Breast epithelium (tissue), 4 donors: Measurements from ENCODE around the gene C6orf89. TPM values are rescaled to one million over a fixed set of nuclear protein-coding genes. Genes with fewer than 3 reads are reported as not detected.
A peak's percentile ranks its signal among the peaks of the same experiment; 100 is the strongest.

ENCODE experiments used
- DNase-seq, 2 donors: peaks; one replicate each; pipeline ENCODE4 v3.0.0-alpha.2; 2019; ENCODE audit warnings: low spot score in 2 of 2
- H3K27ac ChIP-seq, 2 donors: fragments of 200-600 bp; sonication (generic) in 1 of 2; one replicate each; pipeline ENCODE4 v1.5.1; 2016 to 2019; ENCODE audit warnings: mild to moderate bottlenecking in 1 of 2
- H3K27me3 ChIP-seq, 2 donors: fragments of 200-600 bp; sonication (generic) in 1 of 2; one replicate each; pipeline versions ENCODE4 v1.5.1 to v1.6.0; 2017 to 2019; ENCODE audit warnings: control low read depth in 1 of 2, mild to moderate bottlenecking in 1 of 2
- H3K36me3 ChIP-seq: fragments of 200-600 bp; one replicate; pipeline ENCODE4 v1.5.1; 2019
- H3K4me1 ChIP-seq, 2 donors: fragments of 200-600 bp; sonication (generic); one replicate each; pipeline ENCODE4 v1.5.1; 2016 to 2019; ENCODE audit warnings: control low read depth in 1 of 2
- H3K4me3 ChIP-seq, 3 donors: fragments of 200-600 bp; sonication (generic); 1 replicate in 2 of 3; 2 replicates in 1 of 3; pipeline ENCODE4 v1.5.1; 2016 to 2019; ENCODE audit warnings: mild to moderate bottlenecking in 3 of 3, moderate library complexity in 2 of 3
- H3K9me3 ChIP-seq, 2 donors: fragments of 200-600 bp; sonication (generic) in 1 of 2; one replicate each; pipeline ENCODE4 v1.5.1; 2016 to 2019; ENCODE audit warnings: control low read depth in 1 of 2
- POLR2A ChIP-seq: fragments of 450-650 bp; IDR thresholded peaks from one replicate; pipeline ENCODE4 v1.6.1; 2016; ENCODE audit warnings: antibody characterized with exemption, mild to moderate bottlenecking, moderate library complexity
- POLR2AphosphoS5 ChIP-seq, 3 donors: sonication (generic); formaldehyde crosslinking; IDR thresholded peaks; one replicate each; pipeline ENCODE4 v1.6.1; 2017; ENCODE audit warnings: antibody characterized with exemption in 3 of 3
- intact Hi-C: fragments of 100-400 bp; cut with DNase I; formaldehyde crosslinking; loops from one replicate; pipeline ENCODE4 v1.15.1; 2023; ENCODE audit warnings: low total_unique reads
- total RNA-seq, 3 donors: library from RNA; depleted of rRNA; stranded (reverse); fragments of >200 nt; gene quantifications; one replicate each; pipeline ENCODE4 v1.1.0, GENCODE V29; 2016
- TF ChIP-seq, protein P1 (sequence below), 3 donors: fragments of 450-650 bp; IDR thresholded peaks; one replicate each; pipeline ENCODE4 v1.5.1; 2016 to 2017; ENCODE audit warnings: antibody characterized with exemption in 3 of 3, mild to moderate bottlenecking in 3 of 3, moderate library complexity in 3 of 3

The C6orf89 gene
- total RNA-seq, 3 donors from 2014 or later: 32.8 to 58.7 (median 45.4) TPM

DNA sequence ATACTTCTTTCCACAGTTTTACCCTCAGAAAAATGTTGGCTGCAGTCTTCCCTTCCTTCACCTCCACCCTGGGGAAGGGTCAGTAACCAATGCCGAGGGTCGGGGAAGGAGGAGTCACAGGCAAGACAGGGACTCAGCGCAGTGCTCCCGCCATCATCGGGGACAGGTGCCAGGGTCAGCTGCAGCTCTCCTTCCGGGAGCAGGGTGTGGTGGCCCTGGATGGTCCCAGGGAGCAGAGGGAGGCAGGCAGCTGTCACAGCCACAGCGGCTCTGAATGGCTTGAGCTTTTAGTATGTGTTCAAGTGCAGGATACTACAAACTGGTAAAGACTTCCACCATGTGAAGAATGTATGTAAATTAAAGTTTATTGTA lies 42.8 kb downstream of the C6orf89 start:
- no peak for DNase-seq
- Histone ChIP-seq H3K9me3 (no peaks in the 10 kb centered on the region), H3K27me3 (no peaks in the 10 kb centered on the region), H3K4me1 (no peaks in the 10 kb centered on the region), H3K27ac (peak overlapping the region; percentile 57 to 62), H3K4me3 (no peak overlapping the region), H3K36me3 (no peaks in the 10 kb centered on the region)
- intact Hi-C loops: no loop called here
- TF ChIP-seq POLR2A: no peak
- TF ChIP-seq POLR2AphosphoS5 (IDR thresholded peaks at IDR 0.05): no peak
- TF ChIP-seq, protein P1, sequence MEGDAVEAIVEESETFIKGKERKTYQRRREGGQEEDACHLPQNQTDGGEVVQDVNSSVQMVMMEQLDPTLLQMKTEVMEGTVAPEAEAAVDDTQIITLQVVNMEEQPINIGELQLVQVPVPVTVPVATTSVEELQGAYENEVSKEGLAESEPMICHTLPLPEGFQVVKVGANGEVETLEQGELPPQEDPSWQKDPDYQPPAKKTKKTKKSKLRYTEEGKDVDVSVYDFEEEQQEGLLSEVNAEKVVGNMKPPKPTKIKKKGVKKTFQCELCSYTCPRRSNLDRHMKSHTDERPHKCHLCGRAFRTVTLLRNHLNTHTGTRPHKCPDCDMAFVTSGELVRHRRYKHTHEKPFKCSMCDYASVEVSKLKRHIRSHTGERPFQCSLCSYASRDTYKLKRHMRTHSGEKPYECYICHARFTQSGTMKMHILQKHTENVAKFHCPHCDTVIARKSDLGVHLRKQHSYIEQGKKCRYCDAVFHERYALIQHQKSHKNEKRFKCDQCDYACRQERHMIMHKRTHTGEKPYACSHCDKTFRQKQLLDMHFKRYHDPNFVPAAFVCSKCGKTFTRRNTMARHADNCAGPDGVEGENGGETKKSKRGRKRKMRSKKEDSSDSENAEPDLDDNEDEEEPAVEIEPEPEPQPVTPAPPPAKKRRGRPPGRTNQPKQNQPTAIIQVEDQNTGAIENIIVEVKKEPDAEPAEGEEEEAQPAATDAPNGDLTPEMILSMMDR (IDR thresholded peaks at IDR 0.05): no peak

DNA sequence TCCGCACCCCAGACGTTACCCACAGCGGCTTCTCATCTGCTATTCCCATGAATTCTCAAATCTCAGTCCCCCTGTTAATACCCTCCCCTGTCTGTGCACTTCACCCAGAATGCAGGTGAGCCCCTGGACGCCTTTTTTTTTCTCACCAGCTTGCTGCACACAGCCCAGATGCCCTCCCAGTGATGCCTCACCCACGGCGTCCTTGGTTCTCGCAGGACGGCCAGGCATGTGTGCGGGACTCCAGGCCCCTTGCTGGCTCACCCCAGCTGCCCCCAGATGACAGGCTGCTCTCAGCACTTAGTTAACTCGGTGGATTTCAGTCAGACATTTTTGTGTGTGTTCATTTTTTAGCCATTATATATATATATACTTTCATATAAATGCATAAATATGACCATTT lies 43.4 kb downstream of the C6orf89 start:
- Histone ChIP-seq H3K4me1 (no peaks in the 10 kb centered on the region), H3K36me3 (no peaks in the 10 kb centered on the region), H3K27me3 (no peaks in the 10 kb centered on the region), H3K4me3 (no peak overlapping the region), H3K27ac (peak overlapping the region; percentile 57 to 62), H3K9me3 (no peaks in the 10 kb centered on the region)
- no peak for DNase-seq
- intact Hi-C loops: no loop called here
- no peak for TF ChIP-seq POLR2AphosphoS5 (IDR thresholded peaks at IDR 0.05)
- no peak for TF ChIP-seq POLR2A
- TF ChIP-seq, protein P1 (IDR thresholded peaks at IDR 0.05): no peak

DNA sequence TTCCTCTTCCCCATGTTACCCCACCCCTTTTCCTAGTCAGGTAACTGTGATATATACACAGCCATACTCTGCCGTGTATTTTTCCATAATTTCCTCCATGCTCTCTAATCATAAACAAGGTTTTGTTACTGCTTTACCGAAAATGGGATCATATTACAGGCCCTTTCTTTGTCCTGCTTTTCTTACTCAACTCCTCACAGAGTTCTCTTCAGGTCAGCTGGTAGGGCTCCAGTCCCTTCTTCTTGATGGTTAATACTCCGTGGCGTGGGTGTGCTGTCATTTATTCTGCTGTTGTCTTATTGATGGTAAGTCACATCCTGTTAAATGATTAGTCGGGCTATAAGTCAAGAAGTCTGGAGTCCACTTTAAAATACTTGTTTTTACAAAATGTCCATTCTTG lies 43.9 kb downstream of the C6orf89 start:
- no peaks in the 10 kb centered on the region for H3K9me3 ChIP-seq
- no peaks in the 10 kb centered on the region for H3K4me1 ChIP-seq
- no peak for DNase-seq
- peak overlapping the region; percentile 57 to 62 for H3K27ac ChIP-seq
- TF ChIP-seq, protein P1 (IDR thresholded peaks at IDR 0.05): no peak
- H3K27me3 ChIP-seq: no peaks in the 10 kb centered on the region
- H3K4me3 ChIP-seq: no peak overlapping the region
- intact Hi-C loops: no loop called here
- H3K36me3 ChIP-seq: no peaks in the 10 kb centered on the region

DNA sequence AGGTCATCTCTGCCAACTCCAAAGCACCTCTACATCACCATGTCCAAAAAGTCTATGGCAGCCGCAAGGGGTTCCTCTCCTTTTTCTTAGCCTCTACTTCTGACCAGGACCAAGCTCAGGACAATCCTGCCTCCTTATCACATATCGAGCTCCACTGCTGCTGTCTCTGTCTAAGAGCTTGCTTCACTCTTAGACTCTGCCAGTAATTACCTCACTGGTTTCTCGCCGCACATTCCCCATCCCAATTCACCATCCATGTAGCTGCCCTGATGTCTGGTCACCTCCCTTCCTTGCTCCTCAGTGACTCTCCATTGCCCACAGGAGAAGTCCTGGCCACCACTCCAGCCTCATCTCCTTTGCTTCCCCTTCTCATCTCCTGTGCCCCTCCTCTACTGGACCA lies 44.7 kb downstream of the C6orf89 start:
- DNase-seq: no peak
- no peak for TF ChIP-seq POLR2AphosphoS5 (IDR thresholded peaks at IDR 0.05)
- TF ChIP-seq POLR2A: no peak
- TF ChIP-seq, protein P1 (IDR thresholded peaks at IDR 0.05): no peak

DNA sequence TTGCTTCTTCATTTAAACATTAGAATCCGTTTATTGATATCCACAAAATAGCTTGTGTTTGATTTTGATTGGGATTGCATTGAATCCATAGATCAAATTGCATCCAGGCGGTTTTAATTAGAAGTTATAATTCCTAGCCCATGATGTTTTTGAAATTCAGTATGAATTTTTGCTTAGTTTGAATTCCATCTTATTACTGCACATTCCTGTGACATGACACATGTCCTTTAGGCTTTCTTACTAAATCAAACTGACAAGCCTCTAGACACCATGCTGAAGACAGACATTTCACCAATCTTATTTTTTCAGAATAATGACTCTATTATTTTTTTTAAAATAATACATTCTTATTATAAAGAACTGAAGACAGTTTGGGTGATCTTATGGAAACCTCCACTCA lies 47.4 kb downstream of the C6orf89 start:
- DNase-seq: no peak
- no peaks in the 10 kb centered on the region for H3K36me3 ChIP-seq
- no peak overlapping the region for H3K27ac ChIP-seq
- no peak overlapping the region for H3K4me3 ChIP-seq
- intact Hi-C loops: no loop called here
- TF ChIP-seq POLR2A: no peak
- H3K4me1 ChIP-seq: no peaks in the 10 kb centered on the region
- no peaks in the 10 kb centered on the region for H3K9me3 ChIP-seq
- H3K27me3 ChIP-seq: no peaks in the 10 kb centered on the region

More for the DNA sequence above, 44.7 kb downstream of the C6orf89 start:
- H3K27ac ChIP-seq: peak overlapping the region; percentile 48 to 57
- no peaks in the 10 kb centered on the region for H3K27me3 ChIP-seq
- no peak overlapping the region for H3K4me3 ChIP-seq
- no peaks in the 10 kb centered on the region for H3K4me1 ChIP-seq
- H3K9me3 ChIP-seq: no peaks in the 10 kb centered on the region
- intact Hi-C loops: no loop called here
- no peaks in the 10 kb centered on the region for H3K36me3 ChIP-seq

DNA sequence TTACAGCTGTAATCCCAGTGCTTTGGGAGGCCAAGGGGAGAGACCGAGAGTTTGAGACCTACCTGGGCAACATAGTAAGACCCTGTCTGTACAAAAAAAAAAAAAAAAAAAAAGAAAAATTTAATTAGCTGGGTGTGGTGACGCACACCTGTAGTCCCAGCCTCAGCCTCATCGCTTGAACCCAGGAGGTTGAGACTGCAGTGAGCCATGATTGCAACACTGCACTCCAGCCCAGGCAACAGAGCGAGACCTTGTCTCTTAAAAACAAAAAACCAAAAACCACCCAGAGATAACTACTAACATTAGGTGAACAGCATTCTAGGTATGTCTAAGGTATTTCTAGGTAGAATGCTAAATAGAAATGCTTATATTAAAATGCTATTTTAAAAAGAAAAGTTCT lies 47.8 kb downstream of the C6orf89 start:
- Histone ChIP-seq H3K27ac (no peak overlapping the region), H3K36me3 (no peaks in the 10 kb centered on the region), H3K4me3 (no peak overlapping the region), H3K4me1 (no peaks in the 10 kb centered on the region), H3K9me3 (no peaks in the 10 kb centered on the region), H3K27me3 (no peaks in the 10 kb centered on the region)
- no peak for TF ChIP-seq POLR2AphosphoS5 (IDR thresholded peaks at IDR 0.05)
- TF ChIP-seq, protein P1 (IDR thresholded peaks at IDR 0.05): no peak
- TF ChIP-seq POLR2A: no peak
- intact Hi-C loops: no loop called here
- DNase-seq: no peak
